ENCODE data around the gene CPN2. TPM values are rescaled to one million over a fixed set of nuclear protein-coding genes. Genes with fewer than 3 reads are reported as not detected.

Gene CPN2
- total and polyA plus RNA-seq, 2 donors (not counting 3 experiments of a cell fraction or from before 2014, with no cell fraction given), result not detected

GRCh38 chr3:194396539-194396858 lies 45.4 kb upstream of the CPN2 start:
- FAIRE-seq (no peak), DNase-seq (ENCODE audit: low read depth, low spot score) (no peak)
- intact Hi-C loops (cut with micrococcal nuclease) (no loop called here), dilution Hi-C loops (cut with MboI; ENCODE audit: extremely low pct_ligation_motif_present, low sequenced_read_pairs) (no loop called here)
- no TSS peak for BruUV-seq (replicated peaks)
- ChIA-PET POLR2A (no interaction called here), CTCF (interaction anchor here (0.8 to 6.6 kb wide), 6 partner anchors 10 to 63 kb away, joined by 3 to 74 read pairs (median 6); no protein-coding TSS in a partner anchor)
- Histone ChIP-seq H3K4me3 (replicated peaks in 1 of 3; ENCODE audit: insufficient read depth in 1 of 3, low read depth in 1 of 3, low read length in 3 of 3) (no peak overlapping the region), H2AFZ (ENCODE audit: low read depth, low read length) (no peak overlapping the region), H3K9me3 (replicated peaks; ENCODE audit: control insufficient read depth, insufficient read depth, low read length) (no peaks in the 10 kb centered on the region), H3K4me1 (ENCODE audit: control insufficient read depth, extremely low read depth, insufficient read depth, low read length) (peaks cover 6% of the 10 kb centered on the region), H4K20me1 (replicated peaks; ENCODE audit: control insufficient read depth, extremely low read depth, insufficient read depth, low read length) (no peaks in the 10 kb centered on the region), H3K4me2 (ENCODE audit: insufficient read depth, low read length) (no peak overlapping the region), H3K79me2 (ENCODE audit: control insufficient read depth, insufficient read depth, low read length) (no peaks in the 10 kb centered on the region), H3K36me3 (ENCODE audit: control insufficient read depth in 2 of 2, extremely low read depth in 1 of 2, insufficient read depth in 2 of 2, low read length in 2 of 2) (no peaks in the 10 kb centered on the region), H3K27me3 (ENCODE audit: control insufficient read depth in 2 of 2, insufficient read depth in 2 of 2, low read length in 2 of 2) (peaks cover 24 to 55% of the 10 kb centered on the region in 2 experiments), H3K9ac (replicated peaks; ENCODE audit: extremely low read depth, insufficient read depth, low read length) (no peak overlapping the region), H3K9me1 (replicated peaks; ENCODE audit: control insufficient read depth, extremely low read depth, insufficient read depth, low read length) (no peaks in the 10 kb centered on the region), H3K27ac (ENCODE audit: insufficient read depth, low read depth, low read length) (no peak overlapping the region)
- TF ChIP-seq FOS (IDR thresholded peaks at IDR 0.05; ENCODE audit: borderline replicate concordance, insufficient read depth, low read length), result no peak
- no peak for TF ChIP-seq GATA2 (IDR thresholded peaks at IDR 0.05; ENCODE audit: insufficient read depth, insufficient read length, low read depth, low read length)
- TF ChIP-seq POLR2A (IDR thresholded peaks at IDR 0.05; ENCODE audit: low read depth, low read length), result no peak
- TF ChIP-seq POLR2AphosphoS5 (IDR thresholded peaks at IDR 0.05; ENCODE audit: insufficient read depth, low read depth, low read length), result no peak
- no peak for TF ChIP-seq JUN (IDR thresholded peaks at IDR 0.05; ENCODE audit: borderline replicate concordance, insufficient read depth, insufficient read length, low read depth)
- TF ChIP-seq EZH2 (IDR thresholded peaks at IDR 0.05; ENCODE audit: borderline replicate concordance, low read depth, low read length, severe bottlenecking), result no peak

- no peak overlapping the region for H3K4me3 ChIP-seq (replicated peaks in 1 of 3; ENCODE audit: insufficient read depth in 1 of 3, low read depth in 1 of 3, low read length in 3 of 3)
- BruUV-seq (replicated peaks), result no TSS peak
- DNase-seq (ENCODE audit: low read depth, low spot score), result no peak
Observed at GRCh38 chr3:194395778-194396538, 44.8 kb upstream of the CPN2 start.

More at GRCh38 chr3:194395778-194396538, 44.8 kb upstream of the CPN2 start:
- TF ChIP-seq POLR2AphosphoS5 (IDR thresholded peaks at IDR 0.05; ENCODE audit: insufficient read depth, low read depth, low read length) (no peak), GATA2 (IDR thresholded peaks at IDR 0.05; ENCODE audit: insufficient read depth, insufficient read length, low read depth, low read length) (no peak), POLR2A (IDR thresholded peaks at IDR 0.05; ENCODE audit: low read depth, low read length) (no peak), EZH2 (IDR thresholded peaks at IDR 0.05; ENCODE audit: borderline replicate concordance, low read depth, low read length, severe bottlenecking) (no peak), CTCF (IDR thresholded peaks at IDR 0.05; ENCODE audit: extremely low read depth in 1 of 2, insufficient read depth in 1 of 2, low read depth in 1 of 2, low read length in 2 of 2) (no peak), JUN (IDR thresholded peaks at IDR 0.05; ENCODE audit: borderline replicate concordance, insufficient read depth, insufficient read length, low read depth) (no peak), FOS (IDR thresholded peaks at IDR 0.05; ENCODE audit: borderline replicate concordance, insufficient read depth, low read length) (no peak), MYC (IDR thresholded peaks at IDR 0.05; ENCODE audit: low read depth, low read length) (no peak)
- TF ChIP-seq, protein P1, sequence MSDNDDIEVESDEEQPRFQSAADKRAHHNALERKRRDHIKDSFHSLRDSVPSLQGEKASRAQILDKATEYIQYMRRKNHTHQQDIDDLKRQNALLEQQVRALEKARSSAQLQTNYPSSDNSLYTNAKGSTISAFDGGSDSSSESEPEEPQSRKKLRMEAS (IDR thresholded peaks at IDR 0.05; ENCODE audit: insufficient read depth, insufficient read length), result no peak
- peaks cover 6% of the 10 kb centered on the region for H3K4me1 ChIP-seq (ENCODE audit: control insufficient read depth, extremely low read depth, insufficient read depth, low read length)
- H3K9me1 ChIP-seq (replicated peaks; ENCODE audit: control insufficient read depth, extremely low read depth, insufficient read depth, low read length), result no peaks in the 10 kb centered on the region
- no peak for FAIRE-seq
- ChIA-PET CTCF (interaction anchor here (0.8 to 6.6 kb wide), 6 partner anchors 9 to 62 kb away, joined by 3 to 74 read pairs (median 4); no protein-coding TSS in a partner anchor), POLR2A (no interaction called here)
- H3K4me2 ChIP-seq (ENCODE audit: insufficient read depth, low read length), result no peak overlapping the region
- H3K9me3 ChIP-seq (replicated peaks; ENCODE audit: control insufficient read depth, insufficient read depth, low read length), result no peaks in the 10 kb centered on the region
- no peak overlapping the region for H3K27ac ChIP-seq (ENCODE audit: insufficient read depth, low read depth, low read length)
- no peak overlapping the region for H3K9ac ChIP-seq (replicated peaks; ENCODE audit: extremely low read depth, insufficient read depth, low read length)
- H3K79me2 ChIP-seq (ENCODE audit: control insufficient read depth, insufficient read depth, low read length), result no peaks in the 10 kb centered on the region
- no peaks in the 10 kb centered on the region for H3K36me3 ChIP-seq (ENCODE audit: control insufficient read depth in 2 of 2, extremely low read depth in 1 of 2, insufficient read depth in 2 of 2, low read length in 2 of 2)
- H4K20me1 ChIP-seq (replicated peaks; ENCODE audit: control insufficient read depth, extremely low read depth, insufficient read depth, low read length), result no peaks in the 10 kb centered on the region
- H3K27me3 ChIP-seq (ENCODE audit: control insufficient read depth in 2 of 2, insufficient read depth in 2 of 2, low read length in 2 of 2), result peaks cover 24 to 59% of the 10 kb centered on the region in 2 experiments
- dilution Hi-C loops (cut with MboI; ENCODE audit: extremely low pct_ligation_motif_present, low sequenced_read_pairs) (no loop called here), intact Hi-C loops (cut with micrococcal nuclease) (no loop called here)
- H2AFZ ChIP-seq (ENCODE audit: low read depth, low read length), result no peak overlapping the region

All from endothelial cell of umbilical vein (primary cell).